GM21515 (cell line): Measurements from ENCODE around the gene ISOC2.
"Not testable (repeated sequence)": the region's sequence is repeated elsewhere in the genome, so short reads cannot be mapped to it uniquely, and the experiment has no call there.

Experiments used
- ATAC-seq: cut with Tn5 transposase; IDR thresholded peaks from one replicate; pipeline ENCODE4 v1.9.1; 2021; ENCODE audit not compliant: unreplicated experiment

ISOC2 gene

GRCh38 chr19:55460670-55461258 is 678 bp downstream of the ISOC2 start:
- ATAC-seq = no peak

GRCh38 chr19:55459950-55460657 is 1.3 kb downstream of the ISOC2 start:
- ATAC-seq = no peak

- ATAC-seq = no peak
Observed at GRCh38 chr19:55459551-55459949, 1.9 kb downstream of the ISOC2 start.

GRCh38 chr19:55457683-55458457 is 3.6 kb downstream of the ISOC2 start:
- no peak for ATAC-seq

GRCh38 chr19:55456347-55456746 is 5.1 kb downstream of the ISOC2 start:
- no peak for ATAC-seq

GRCh38 chr19:55455576-55456235 is 5.7 kb downstream of the ISOC2 start:
- ATAC-seq = no peak

GRCh38 chr19:55454787-55455243 is 6.6 kb downstream of the ISOC2 start:
- no peak for ATAC-seq

GRCh38 chr19:55453511-55454260 is 7.8 kb downstream of the ISOC2 start:
- no peak for ATAC-seq

- ATAC-seq = no peak
Observed at GRCh38 chr19:55452749-55453346, 8.6 kb downstream of the ISOC2 start.

- no peak for ATAC-seq
Observed at GRCh38 chr19:55451965-55452748, 9.3 kb downstream of the ISOC2 start.

- no peak for ATAC-seq
Observed at GRCh38 chr19:55451163-55451964, 10.1 kb downstream of the ISOC2 start.

- ATAC-seq = no peak
Observed at GRCh38 chr19:55449469-55449868, 12.0 kb downstream of the ISOC2 start.

GRCh38 chr19:55448175-55448490 is 13.3 kb downstream of the ISOC2 start:
- ATAC-seq = not testable (repeated sequence)

- ATAC-seq = no peak
Observed at GRCh38 chr19:55447421-55448174, 13.8 kb downstream of the ISOC2 start.

- no peak for ATAC-seq
Observed at GRCh38 chr19:55446060-55446459, 15.4 kb downstream of the ISOC2 start.

GRCh38 chr19:55444646-55445045 is 16.8 kb downstream of the ISOC2 start:
- no peak for ATAC-seq

GRCh38 chr19:55443824-55444480 is 17.5 kb downstream of the ISOC2 start:
- no peak for ATAC-seq
